OCI-LY7 (cell line): ENCODE data around the gene ZNF138. TPM values are rescaled to one million over a fixed set of nuclear protein-coding genes. Genes with fewer than 3 reads are reported as not detected.

Experiments
- BruUV-seq: library from RNA; stranded (reverse); fragments of 400-500 nt; replicated peaks from 2 replicates; lab custom pipeline; 2021; lab: Mats Ljungman, UMichigan
- CTCF ChIA-PET: fragments of 300-600 bp; sonication (Branson Sonifier 250); formaldehyde crosslinking; loops from one replicate; lab custom pipeline; 2022; ENCODE audit warnings: antibody characterized with exemption; ENCODE audit not compliant: unreplicated experiment; lab: Charles Lee
- POLR2A ChIA-PET: fragments of 300-600 bp; sonication (Branson Sonifier 250); formaldehyde crosslinking; loops from one replicate; lab custom pipeline; 2022; ENCODE audit warnings: antibody characterized with exemption; lab: Charles Lee
- DNase-seq: peaks from one replicate; pipeline ENCODE4 v3.0.0-alpha.2; 2015; ENCODE audit warnings: low spot score
- H2AFZ ChIP-seq: fragments of 200-600 bp; sonication (generic), shearing (Covaris generic); 2 replicates; pipeline ENCODE4 v1.6.1; 2014; ENCODE audit warnings: mild to moderate bottlenecking, antibody characterized with exemption, low read length, moderate library complexity
- H3K27ac ChIP-seq: fragments of 200-600 bp; sonication (generic); 2 replicates; pipeline ENCODE4 v1.5.1; 2014; ENCODE audit warnings: mixed run types, low read depth, mild to moderate bottlenecking, moderate library complexity, low read length, inconsistent platforms; ENCODE audit not compliant: poor library complexity, severe bottlenecking
- H3K36me3 ChIP-seq: fragments of 200-600 bp; sonication (generic); 2 replicates; pipeline ENCODE4 v1.6.1; 2014; ENCODE audit warnings: mild to moderate bottlenecking, antibody characterized with exemption, low read length, moderate library complexity, mixed read lengths; ENCODE audit not compliant: insufficient read depth
- H3K4me1 ChIP-seq: fragments of 200-600 bp; sonication (generic); 2 replicates; pipeline ENCODE4 v1.5.1; 2014; ENCODE audit warnings: mild to moderate bottlenecking, low read length; ENCODE audit not compliant: insufficient read depth, poor library complexity, severe bottlenecking
- H3K4me2 ChIP-seq: fragments of 200-600 bp; sonication (generic); 2 replicates; pipeline ENCODE4 v1.6.1; 2014; ENCODE audit warnings: mild to moderate bottlenecking, low read length
- H3K4me3 ChIP-seq: fragments of 200-600 bp; sonication (generic); 2 replicates; pipeline ENCODE4 v1.5.1; 2014; ENCODE audit warnings: mild to moderate bottlenecking, low read depth, low read length; ENCODE audit not compliant: poor library complexity, severe bottlenecking
- H3K79me2 ChIP-seq: fragments of 200-600 bp; sonication (generic); 2 replicates; pipeline ENCODE4 v1.6.1; 2016; ENCODE audit warnings: low read depth, mild to moderate bottlenecking, low read length, moderate library complexity, mixed read lengths; ENCODE audit not compliant: insufficient read depth
- H3K9me2 ChIP-seq: fragments of 200-600 bp; sonication (generic); 2 replicates; pipeline ENCODE4 v1.6.1; 2016; ENCODE audit warnings: mild to moderate bottlenecking, low read length, mixed read lengths; ENCODE audit not compliant: insufficient read depth
- H3K9me3 ChIP-seq: fragments of 200-600 bp; sonication (generic); 2 replicates; pipeline ENCODE4 v1.6.1; 2014; ENCODE audit warnings: mild to moderate bottlenecking, mixed run types, low read length, mixed read lengths
- H4K20me1 ChIP-seq: fragments of 200-600 bp; sonication (generic); 2 replicates; pipeline ENCODE4 v1.6.1; 2014; ENCODE audit warnings: mild to moderate bottlenecking, antibody characterized with exemption, low read length, moderate library complexity, mixed read lengths; ENCODE audit not compliant: insufficient read depth
- CTCF ChIP-seq: fragments of 200-600 bp; sonication (generic); conservative IDR thresholded peaks from 2 replicates; pipeline ENCODE4 v1.5.1; 2014; ENCODE audit warnings: mild to moderate bottlenecking, antibody characterized with exemption, low read length, moderate library complexity, mixed read lengths
- EZH2phosphoT487 ChIP-seq: fragments of 200-600 bp; sonication (generic); IDR thresholded peaks from 2 replicates; pipeline ENCODE4 v1.6.1; 2018; ENCODE audit warnings: low read depth, borderline replicate concordance, mild to moderate bottlenecking, mixed run types, antibody characterized with exemption, low read length, moderate library complexity, mixed read lengths
- intact Hi-C: fragments of 100-400 bp; cut with micrococcal nuclease; formaldehyde crosslinking; loops from one replicate; pipeline ENCODE4 v1.10.0; 2022; ENCODE audit not compliant: unreplicated experiment
- total RNA-seq, 2 experiments: library from RNA; depleted of rRNA in 1 of 2; stranded (reverse); fragments of >200 nt in 1 of 2; shearing (Covaris generic) in 1 of 2; gene quantifications; 2 replicates each; pipeline ENCODE4 v1.2.3, GENCODE V29; 2014 to 2022

ZNF138 gene
- total RNA-seq, 2 experiments from 2014 or later = 23.5 to 25.6 TPM

DNA sequence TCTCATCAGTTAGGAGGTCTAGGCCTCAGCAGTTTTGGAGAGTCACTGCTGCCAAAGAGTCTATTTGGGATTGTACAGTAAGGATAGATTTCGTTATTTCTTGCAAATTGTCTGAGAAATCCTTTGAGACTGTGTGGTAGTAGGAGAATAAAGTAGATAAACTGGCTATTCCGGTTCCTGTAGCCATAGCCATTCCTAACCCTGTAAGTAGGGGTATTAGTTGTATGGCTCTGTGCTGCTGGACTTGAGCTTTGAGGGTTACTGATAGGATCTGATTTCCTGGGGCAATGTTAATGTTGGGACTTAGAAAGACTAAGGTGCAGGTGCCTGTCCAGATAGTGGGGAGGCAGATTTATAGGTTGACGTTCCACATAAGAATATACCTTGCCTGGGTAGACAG lies 36.1 kb upstream of the ZNF138 start:
- H3K27ac ChIP-seq = no peak overlapping the region
- no peaks in the 10 kb centered on the region for H3K4me1 ChIP-seq
- no peaks in the 10 kb centered on the region for H3K9me2 ChIP-seq
- DNase-seq = no peak
- H3K36me3 ChIP-seq = no peaks in the 10 kb centered on the region
- no peaks in the 10 kb centered on the region for H3K79me2 ChIP-seq
- ChIA-PET POLR2A (interaction anchor here (0.9 kb wide), 1 partner anchor 10 kb away, joined by 4 read pairs; no protein-coding TSS in a partner anchor), CTCF (no interaction called here)
- H3K4me2 ChIP-seq = no peak overlapping the region
- intact Hi-C loops = no loop called here
- BruUV-seq = no TSS peak
- 0 out of 2 replicates have a peak, but pooled peaks cover 4% of the 10 kb centered on the region for H3K9me3 ChIP-seq
- no peak for TF ChIP-seq EZH2phosphoT487
- TF ChIP-seq CTCF = no peak
- H4K20me1 ChIP-seq = no peaks in the 10 kb centered on the region
- H3K4me3 ChIP-seq = no peak overlapping the region
- H2AFZ ChIP-seq = no peak overlapping the region

DNA sequence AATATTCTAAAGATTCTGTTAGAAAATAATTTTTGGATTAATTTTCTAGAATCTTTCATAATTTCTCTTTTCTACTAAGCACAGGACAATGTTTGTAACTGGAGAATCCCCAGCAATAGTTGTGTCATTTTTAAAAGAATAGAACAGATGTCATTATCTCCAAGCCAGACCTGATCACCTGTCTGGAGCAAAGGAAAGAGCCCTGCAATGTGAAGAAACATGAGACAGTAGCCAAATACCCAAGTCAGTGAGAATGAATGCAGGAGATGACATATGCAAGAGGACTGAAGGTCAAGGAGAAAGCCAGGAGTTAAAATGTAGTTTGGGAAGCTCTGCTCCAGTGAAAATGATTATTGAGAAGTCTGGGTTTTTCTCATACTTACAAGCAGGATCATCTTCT lies 25.4 kb upstream of the ZNF138 start:
- CTCF ChIA-PET = no interaction called here

More for the DNA sequence above, 25.4 kb upstream of the ZNF138 start:
- POLR2A ChIA-PET = interaction anchor here (1.3 kb wide), 1 partner anchor 26 kb away, joined by 3 read pairs; the partner anchor contains the start of gene ZNF138
- Histone ChIP-seq H3K4me3 (no peak overlapping the region), H3K4me1 (no peaks in the 10 kb centered on the region), H3K79me2 (no peaks in the 10 kb centered on the region), H4K20me1 (no peaks in the 10 kb centered on the region), H3K9me3 (no peaks in the 10 kb centered on the region), H3K4me2 (no peak overlapping the region), H3K36me3 (no peaks in the 10 kb centered on the region), H2AFZ (no peak overlapping the region), H3K9me2 (no peaks in the 10 kb centered on the region), H3K27ac (no peak overlapping the region)
- DNase-seq = no peak
- TF ChIP-seq CTCF (no peak), EZH2phosphoT487 (no peak)
- no TSS peak for BruUV-seq
- intact Hi-C loops = no loop called here
